ENCODE measurements around the gene EIF5B.

- TF ChIP-seq POLR2A (IDR thresholded peaks at IDR 0.05; ENCODE audit: low read length) (no peak), ZNF302 (CRISPR knock-in tag; IDR thresholded peaks at IDR 0.05) (no peak), HDAC2 (IDR thresholded peaks at IDR 0.05) (no peak), MYC (IDR thresholded peaks at IDR 0.05; ENCODE audit: borderline replicate concordance, low read length) (no peak), EP300 (IDR thresholded peaks at IDR 0.05) (no peak), CTCF (IDR thresholded peaks at IDR 0.05) (no peak), JUN (IDR thresholded peaks at IDR 0.05) (no peak)
- TF ChIP-seq, protein P1, sequence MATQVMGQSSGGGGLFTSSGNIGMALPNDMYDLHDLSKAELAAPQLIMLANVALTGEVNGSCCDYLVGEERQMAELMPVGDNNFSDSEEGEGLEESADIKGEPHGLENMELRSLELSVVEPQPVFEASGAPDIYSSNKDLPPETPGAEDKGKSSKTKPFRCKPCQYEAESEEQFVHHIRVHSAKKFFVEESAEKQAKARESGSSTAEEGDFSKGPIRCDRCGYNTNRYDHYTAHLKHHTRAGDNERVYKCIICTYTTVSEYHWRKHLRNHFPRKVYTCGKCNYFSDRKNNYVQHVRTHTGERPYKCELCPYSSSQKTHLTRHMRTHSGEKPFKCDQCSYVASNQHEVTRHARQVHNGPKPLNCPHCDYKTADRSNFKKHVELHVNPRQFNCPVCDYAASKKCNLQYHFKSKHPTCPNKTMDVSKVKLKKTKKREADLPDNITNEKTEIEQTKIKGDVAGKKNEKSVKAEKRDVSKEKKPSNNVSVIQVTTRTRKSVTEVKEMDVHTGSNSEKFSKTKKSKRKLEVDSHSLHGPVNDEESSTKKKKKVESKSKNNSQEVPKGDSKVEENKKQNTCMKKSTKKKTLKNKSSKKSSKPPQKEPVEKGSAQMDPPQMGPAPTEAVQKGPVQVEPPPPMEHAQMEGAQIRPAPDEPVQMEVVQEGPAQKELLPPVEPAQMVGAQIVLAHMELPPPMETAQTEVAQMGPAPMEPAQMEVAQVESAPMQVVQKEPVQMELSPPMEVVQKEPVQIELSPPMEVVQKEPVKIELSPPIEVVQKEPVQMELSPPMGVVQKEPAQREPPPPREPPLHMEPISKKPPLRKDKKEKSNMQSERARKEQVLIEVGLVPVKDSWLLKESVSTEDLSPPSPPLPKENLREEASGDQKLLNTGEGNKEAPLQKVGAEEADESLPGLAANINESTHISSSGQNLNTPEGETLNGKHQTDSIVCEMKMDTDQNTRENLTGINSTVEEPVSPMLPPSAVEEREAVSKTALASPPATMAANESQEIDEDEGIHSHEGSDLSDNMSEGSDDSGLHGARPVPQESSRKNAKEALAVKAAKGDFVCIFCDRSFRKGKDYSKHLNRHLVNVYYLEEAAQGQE (IDR thresholded peaks at IDR 0.05): no peak
- TF ChIP-seq, protein P2, sequence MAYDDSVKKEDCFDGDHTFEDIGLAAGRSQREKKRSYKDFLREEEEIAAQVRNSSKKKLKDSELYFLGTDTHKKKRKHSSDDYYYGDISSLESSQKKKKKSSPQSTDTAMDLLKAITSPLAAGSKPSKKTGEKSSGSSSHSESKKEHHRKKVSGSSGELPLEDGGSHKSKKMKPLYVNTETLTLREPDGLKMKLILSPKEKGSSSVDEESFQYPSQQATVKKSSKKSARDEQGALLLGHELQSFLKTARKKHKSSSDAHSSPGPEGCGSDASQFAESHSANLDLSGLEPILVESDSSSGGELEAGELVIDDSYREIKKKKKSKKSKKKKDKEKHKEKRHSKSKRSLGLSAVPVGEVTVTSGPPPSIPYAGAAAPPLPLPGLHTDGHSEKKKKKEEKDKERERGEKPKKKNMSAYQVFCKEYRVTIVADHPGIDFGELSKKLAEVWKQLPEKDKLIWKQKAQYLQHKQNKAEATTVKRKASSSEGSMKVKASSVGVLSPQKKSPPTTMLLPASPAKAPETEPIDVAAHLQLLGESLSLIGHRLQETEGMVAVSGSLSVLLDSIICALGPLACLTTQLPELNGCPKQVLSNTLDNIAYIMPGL (CRISPR knock-in tag; IDR thresholded peaks at IDR 0.05; ENCODE audit: borderline replicate concordance): no peak
- TF ChIP-seq, protein P3, sequence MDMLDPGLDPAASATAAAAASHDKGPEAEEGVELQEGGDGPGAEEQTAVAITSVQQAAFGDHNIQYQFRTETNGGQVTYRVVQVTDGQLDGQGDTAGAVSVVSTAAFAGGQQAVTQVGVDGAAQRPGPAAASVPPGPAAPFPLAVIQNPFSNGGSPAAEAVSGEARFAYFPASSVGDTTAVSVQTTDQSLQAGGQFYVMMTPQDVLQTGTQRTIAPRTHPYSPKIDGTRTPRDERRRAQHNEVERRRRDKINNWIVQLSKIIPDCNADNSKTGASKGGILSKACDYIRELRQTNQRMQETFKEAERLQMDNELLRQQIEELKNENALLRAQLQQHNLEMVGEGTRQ (IDR thresholded peaks at IDR 0.05): no peak
- TF ChIP-seq, protein P4, sequence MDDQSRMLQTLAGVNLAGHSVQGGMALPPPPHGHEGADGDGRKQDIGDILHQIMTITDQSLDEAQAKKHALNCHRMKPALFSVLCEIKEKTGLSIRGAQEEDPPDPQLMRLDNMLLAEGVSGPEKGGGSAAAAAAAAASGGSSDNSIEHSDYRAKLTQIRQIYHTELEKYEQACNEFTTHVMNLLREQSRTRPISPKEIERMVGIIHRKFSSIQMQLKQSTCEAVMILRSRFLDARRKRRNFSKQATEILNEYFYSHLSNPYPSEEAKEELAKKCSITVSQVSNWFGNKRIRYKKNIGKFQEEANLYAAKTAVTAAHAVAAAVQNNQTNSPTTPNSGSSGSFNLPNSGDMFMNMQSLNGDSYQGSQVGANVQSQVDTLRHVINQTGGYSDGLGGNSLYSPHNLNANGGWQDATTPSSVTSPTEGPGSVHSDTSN (IDR thresholded peaks at IDR 0.05): no peak
Observed at GRCh38 chr2:99450199-99450598, 113.0 kb downstream of the EIF5B start.

All from A549 (cell line).